B cell (primary cell): ENCODE data around the gene ABCA9.

Source experiments
- EZH2 ChIP-seq: IDR thresholded peaks from 2 replicates; pipeline ENCODE4 v1.6.1; 2012; ENCODE audit warnings: borderline replicate concordance, low read depth, mild to moderate bottlenecking, moderate library complexity, low read length; ENCODE audit not compliant: insufficient read depth, poor library complexity, severe bottlenecking
- TF ChIP-seq, protein P1 (sequence below): fragments of 200-600 bp; IDR thresholded peaks from one replicate; pipeline ENCODE4 v1.8.0; 2022; ENCODE audit warnings: antibody characterized with exemption, mild to moderate bottlenecking

GRCh38 chr17:69105907-69106730, 45.4 kb upstream of the ABCA9 start:
- TF ChIP-seq, protein P1, sequence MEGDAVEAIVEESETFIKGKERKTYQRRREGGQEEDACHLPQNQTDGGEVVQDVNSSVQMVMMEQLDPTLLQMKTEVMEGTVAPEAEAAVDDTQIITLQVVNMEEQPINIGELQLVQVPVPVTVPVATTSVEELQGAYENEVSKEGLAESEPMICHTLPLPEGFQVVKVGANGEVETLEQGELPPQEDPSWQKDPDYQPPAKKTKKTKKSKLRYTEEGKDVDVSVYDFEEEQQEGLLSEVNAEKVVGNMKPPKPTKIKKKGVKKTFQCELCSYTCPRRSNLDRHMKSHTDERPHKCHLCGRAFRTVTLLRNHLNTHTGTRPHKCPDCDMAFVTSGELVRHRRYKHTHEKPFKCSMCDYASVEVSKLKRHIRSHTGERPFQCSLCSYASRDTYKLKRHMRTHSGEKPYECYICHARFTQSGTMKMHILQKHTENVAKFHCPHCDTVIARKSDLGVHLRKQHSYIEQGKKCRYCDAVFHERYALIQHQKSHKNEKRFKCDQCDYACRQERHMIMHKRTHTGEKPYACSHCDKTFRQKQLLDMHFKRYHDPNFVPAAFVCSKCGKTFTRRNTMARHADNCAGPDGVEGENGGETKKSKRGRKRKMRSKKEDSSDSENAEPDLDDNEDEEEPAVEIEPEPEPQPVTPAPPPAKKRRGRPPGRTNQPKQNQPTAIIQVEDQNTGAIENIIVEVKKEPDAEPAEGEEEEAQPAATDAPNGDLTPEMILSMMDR = no peak
- no peak for TF ChIP-seq EZH2
